ENCODE data around the gene PEX7. TPM values are rescaled to one million over a fixed set of nuclear protein-coding genes. Genes with fewer than 3 reads are reported as not detected.

Gene PEX7
- total and polyA plus RNA-seq, 2 of the 8 experiments (the other 6 are each of a cell fraction or from before 2014, with no cell fraction given), result 6.4 to 11.0 TPM

DNA sequence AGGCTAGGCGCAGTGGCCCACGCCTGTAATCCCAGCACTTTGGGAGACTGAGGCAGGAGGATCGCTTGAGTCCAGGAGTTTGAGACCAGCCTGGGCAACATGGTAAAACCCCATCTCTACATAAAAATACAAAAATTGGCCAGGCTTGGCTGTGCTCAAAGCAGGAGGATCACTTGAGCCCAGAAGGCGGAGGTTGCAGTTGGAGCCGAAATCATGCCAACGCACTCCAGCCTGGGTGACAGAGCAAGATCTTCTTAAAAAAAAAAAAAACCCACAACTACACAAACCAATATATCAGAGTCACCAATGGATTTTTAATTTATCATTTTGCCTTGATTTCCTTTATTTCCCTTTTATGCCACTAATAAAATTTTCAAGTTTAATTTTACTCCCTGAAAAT lies 39.4 kb upstream of the PEX7 start:
- no peak overlapping the region for H3K4me2 ChIP-seq (ENCODE audit: insufficient read depth in 1 of 2, low read depth in 2 of 2, low read length in 2 of 2)
- no peak overlapping the region for H3K56ac ChIP-seq (replicated peaks; ENCODE audit: insufficient read length, low read depth, low read length)
- H2BK5ac ChIP-seq (ENCODE audit: low read depth, low read length), result no peak overlapping the region
- no peaks in the 10 kb centered on the region for H3K36me3 ChIP-seq (ENCODE audit: control insufficient read depth in 2 of 4, insufficient read depth in 4 of 4, low read length in 3 of 4)
- no peak overlapping the region for H2AK5ac ChIP-seq (ENCODE audit: low read depth, low read length)
- H2BK120ac ChIP-seq (replicated peaks; ENCODE audit: low read depth, low read length), result no peak overlapping the region
- no peak for FAIRE-seq
- no peak overlapping the region for H4K91ac ChIP-seq (replicated peaks; ENCODE audit: insufficient read length, low read length)
- H3K79me1 ChIP-seq (ENCODE audit: low read depth, low read length), result no peaks in the 10 kb centered on the region
- no peak overlapping the region for H2BK12ac ChIP-seq (ENCODE audit: low read depth, low read length)
- WGBS, 2 experiments (ENCODE audit: extremely low coverage in 1 of 2, insufficient coverage in 1 of 2, insufficient read length in 1 of 2, insufficient replicate concordance in 2 of 2, low coverage in 1 of 2, low lambda C conversion rate in 2 of 2, missing lambda C conversion rate in 1 of 2), result 96% methylated on average over 6 of the region's 6 CpGs; no CpG with 5 or more reads in 1 of the 2 experiments
- no peak for TF ChIP-seq RBBP5 (IDR thresholded peaks at IDR 0.05; ENCODE audit: borderline replicate concordance, low read depth, low read length)
- TF ChIP-seq EP300 (IDR thresholded peaks at IDR 0.05; ENCODE audit: borderline replicate concordance in 1 of 2, low read depth in 2 of 2, low read length in 2 of 2), result no peak
- TF ChIP-seq CTBP2 (IDR thresholded peaks at IDR 0.05; ENCODE audit: borderline replicate concordance, insufficient read depth, insufficient read length, low read length), result no peak
- TF ChIP-seq ATF2 (IDR thresholded peaks at IDR 0.05; ENCODE audit: low read length), result no peak
- no peak for TF ChIP-seq SP4 (IDR thresholded peaks at IDR 0.05; ENCODE audit: low read length)
- no peaks in the 10 kb centered on the region for H3K23me2 ChIP-seq (ENCODE audit: low read depth, low read length)
- no peak overlapping the region for H3K4me3 ChIP-seq (ENCODE audit: extremely low read depth in 1 of 4, insufficient read depth in 2 of 4, low read depth in 3 of 4, low read length in 4 of 4)
- POLR2A ChIA-PET (ENCODE audit: partially characterized antibody), result no interaction called here
- no peaks in the 10 kb centered on the region for H3K79me2 ChIP-seq (ENCODE audit: control insufficient read depth in 1 of 2, insufficient read depth in 2 of 2, low read length in 2 of 2)
- H4K20me1 ChIP-seq (replicated peaks in 1 of 2; ENCODE audit: control insufficient read depth in 1 of 2, insufficient read depth in 2 of 2, low read length in 2 of 2), result no peaks in the 10 kb centered on the region
- DNase-seq (ENCODE audit: low read depth in 1 of 2, low spot score in 2 of 2), result no peak
- no peak overlapping the region for H2AFZ ChIP-seq (ENCODE audit: low read length)
- no peak overlapping the region for H2BK20ac ChIP-seq (ENCODE audit: low read length)
- no peak overlapping the region for H4K5ac ChIP-seq (ENCODE audit: insufficient read length, low read depth, low read length)
- H3K14ac ChIP-seq (ENCODE audit: insufficient read length), result no peak overlapping the region
- no peaks in the 10 kb centered on the region for H3K27me3 ChIP-seq (replicated peaks in 1 of 4; ENCODE audit: control insufficient read depth in 3 of 4, extremely low read depth in 1 of 4, insufficient read depth in 3 of 4, low read length in 3 of 4)
- no peak overlapping the region for H3K23ac ChIP-seq (ENCODE audit: insufficient read length)
- no peak overlapping the region for H4K8ac ChIP-seq (ENCODE audit: extremely low read depth, insufficient read depth, low read length)
- CTCF ChIA-PET (ENCODE audit: partially characterized antibody), result no interaction called here
- H3K9me3 ChIP-seq (ENCODE audit: insufficient read depth in 2 of 2, low read depth in 1 of 2, low read length in 1 of 2), result no peaks in the 10 kb centered on the region
- no peak overlapping the region for H3K27ac ChIP-seq (ENCODE audit: low read depth, low read length)
- no peak overlapping the region for H2BK15ac ChIP-seq (ENCODE audit: low read length)
- no peak overlapping the region for H3K4ac ChIP-seq (replicated peaks; ENCODE audit: insufficient read length, low read depth, low read length)
- no peak overlapping the region for H3K18ac ChIP-seq (ENCODE audit: extremely low read depth, low read length)
- H3K4me1 ChIP-seq (replicated peaks in 1 of 4; ENCODE audit: control insufficient read depth in 3 of 4, insufficient read depth in 4 of 4, low read length in 3 of 4), result peaks cover 0 to 4% (median 1%) of the 10 kb centered on the region in 4 experiments; a peak in 2 of 7 replicates
- H3K9ac ChIP-seq (replicated peaks in 1 of 4; ENCODE audit: extremely low read depth in 1 of 4, low read depth in 3 of 4, low read length in 3 of 4), result no peak overlapping the region

Measured in H1 (cell line).